ENCODE data around the gene CAMTA1.

The CAMTA1 gene

DNA sequence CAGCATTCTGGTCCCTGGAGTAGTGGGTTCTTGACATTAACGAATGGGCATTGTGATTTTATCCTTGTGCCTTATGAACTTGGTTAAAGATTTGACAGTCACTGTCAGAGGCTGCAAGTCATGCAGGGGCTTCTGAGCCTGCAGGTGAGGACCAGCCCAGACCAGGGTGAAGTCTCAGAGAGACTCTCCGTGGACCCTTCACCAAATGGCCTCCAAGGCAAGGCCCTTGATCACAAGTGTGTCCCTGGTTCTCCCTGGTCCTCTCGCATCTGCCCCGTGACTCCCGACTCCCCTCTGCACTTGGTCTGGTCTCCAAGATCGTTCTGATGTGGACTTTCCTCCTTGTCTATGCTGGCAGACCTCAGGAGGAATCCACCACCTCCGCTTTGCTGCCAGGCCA, 509.4 kb downstream of the CAMTA1 start:
- no peak for DNase-seq (ENCODE audit: low read depth in 3 of 3, low spot score in 1 of 3)

DNA sequence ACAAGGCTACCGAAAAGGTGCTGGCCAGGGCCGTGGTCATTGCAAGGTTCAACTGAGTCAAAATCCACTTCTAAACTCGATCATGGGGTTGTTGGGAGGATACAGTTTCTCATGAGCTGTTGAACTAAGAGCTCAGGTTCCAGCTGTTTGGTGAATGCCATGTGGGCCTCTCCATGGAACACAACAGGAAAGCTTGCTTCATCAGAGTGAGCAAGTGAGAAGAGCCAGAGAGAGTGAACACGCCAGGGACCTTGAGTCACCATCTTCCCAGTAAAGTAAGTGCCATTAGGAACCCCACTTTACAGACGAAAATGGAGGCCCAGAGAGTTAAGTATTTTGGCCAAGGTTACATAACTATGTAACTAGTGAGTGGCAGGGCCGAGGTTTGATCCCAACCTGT, 510.7 kb downstream of the CAMTA1 start:
- no peak for DNase-seq (ENCODE audit: low read depth in 3 of 3, low spot score in 1 of 3)

DNA sequence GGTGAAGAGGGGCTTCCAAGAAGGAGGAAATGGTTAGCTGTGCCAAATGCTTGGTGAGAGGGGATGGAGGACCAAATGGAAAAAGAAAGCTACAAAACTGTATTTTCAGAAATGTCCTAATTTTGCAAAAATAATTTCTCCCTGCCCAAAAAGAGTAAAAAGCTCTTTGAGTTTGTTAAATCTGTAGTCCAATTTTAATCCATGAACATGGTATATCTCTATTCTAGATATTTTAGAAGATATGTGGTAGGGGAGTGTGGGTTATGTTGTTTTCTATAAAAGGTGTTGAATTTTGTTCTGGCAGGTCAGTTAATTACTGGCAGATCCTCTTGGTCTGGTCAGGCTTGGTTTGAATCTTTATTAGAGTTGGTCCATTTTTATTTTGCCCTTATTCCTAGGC, 511.7 kb downstream of the CAMTA1 start:
- no peak for DNase-seq (ENCODE audit: low read depth in 3 of 3, low spot score in 1 of 3)

DNA sequence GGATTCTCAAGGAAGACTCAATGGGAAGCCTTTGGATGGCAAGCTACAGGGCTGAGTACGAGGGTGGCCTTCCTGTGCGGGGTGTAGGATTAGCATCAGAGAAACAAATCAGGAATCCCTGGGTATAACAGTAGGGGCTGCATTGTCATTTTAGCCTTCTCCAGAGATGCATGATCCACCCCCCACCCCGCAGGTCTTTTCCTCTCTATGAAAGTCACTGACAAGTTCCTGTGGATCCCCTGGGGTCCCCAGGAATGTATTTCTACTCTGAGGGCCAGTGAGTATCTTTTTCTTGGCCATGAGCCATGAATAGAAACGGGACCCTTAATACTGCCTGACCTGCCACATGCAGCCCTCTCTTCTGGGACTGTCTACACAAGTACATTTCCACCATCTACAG, 512.9 kb downstream of the CAMTA1 start:
- DNase-seq (ENCODE audit: low read depth in 3 of 3, low spot score in 1 of 3): no peak

DNA sequence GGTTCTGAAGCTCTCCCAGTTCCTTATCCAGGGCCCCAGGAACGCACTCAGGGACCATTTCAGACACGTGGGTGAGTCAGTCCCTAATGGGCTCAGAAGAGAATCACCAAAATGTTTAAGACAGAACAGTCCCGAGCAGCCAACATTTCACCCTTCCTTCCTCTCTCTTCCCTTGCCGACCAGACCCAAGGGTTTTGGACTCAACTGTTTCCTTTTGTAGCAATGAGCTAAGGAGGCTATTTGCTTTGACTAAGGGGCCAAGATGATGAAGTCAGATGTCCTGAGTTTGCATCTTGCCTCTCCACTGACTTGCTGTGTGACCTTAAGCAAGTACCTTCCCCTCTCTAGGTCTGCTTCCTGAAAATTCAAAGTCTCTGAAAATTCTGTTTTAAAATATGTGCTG, 513.5 kb downstream of the CAMTA1 start:
- DNase-seq (ENCODE audit: low read depth in 3 of 3, low spot score in 1 of 3): no peak

DNA sequence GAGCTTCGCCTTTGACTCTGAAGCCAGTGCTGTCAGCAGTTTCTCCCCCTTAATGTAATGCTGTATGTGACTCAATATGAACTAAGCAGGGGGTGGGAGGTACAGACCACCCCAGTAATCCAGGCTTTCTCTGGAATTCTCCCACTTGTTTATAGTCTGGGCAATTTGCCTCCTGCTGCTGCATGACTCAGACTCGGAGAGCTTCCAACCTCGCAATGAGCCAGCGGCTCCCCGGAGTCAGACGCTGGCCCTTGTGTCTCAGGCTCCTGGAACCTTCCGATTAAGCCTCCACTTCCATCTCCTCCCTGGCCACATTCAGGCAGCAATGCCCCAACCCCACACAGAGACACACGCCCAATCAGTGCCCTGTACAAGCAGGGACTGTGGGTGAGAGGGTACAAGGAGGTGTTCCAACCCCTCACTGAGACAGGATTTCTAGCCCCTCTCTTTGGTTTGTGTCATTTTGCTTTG, 514.1 kb downstream of the CAMTA1 start:
- no peak for DNase-seq (ENCODE audit: low read depth in 3 of 3, low spot score in 1 of 3)

DNA sequence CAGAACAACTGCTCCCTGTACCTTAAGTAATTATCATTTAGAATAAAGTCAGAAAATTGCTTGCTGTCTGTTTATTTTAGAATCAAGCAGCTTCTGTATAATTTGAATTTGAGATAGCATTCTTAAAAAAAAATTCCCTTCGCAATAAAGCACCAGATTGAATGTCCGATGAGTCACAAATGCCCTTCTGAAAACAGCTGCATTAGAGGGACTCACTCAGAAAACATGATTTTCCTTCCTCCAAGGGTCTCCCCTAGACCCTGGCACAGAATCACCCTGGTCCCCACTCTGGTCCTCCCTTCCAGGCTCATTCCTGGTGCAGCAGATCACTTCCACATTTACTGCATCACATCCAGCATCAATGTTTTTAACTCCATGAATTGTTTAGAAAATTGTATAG, 514.7 kb downstream of the CAMTA1 start:
- no peak for DNase-seq (ENCODE audit: low read depth in 3 of 3, low spot score in 1 of 3)

DNA sequence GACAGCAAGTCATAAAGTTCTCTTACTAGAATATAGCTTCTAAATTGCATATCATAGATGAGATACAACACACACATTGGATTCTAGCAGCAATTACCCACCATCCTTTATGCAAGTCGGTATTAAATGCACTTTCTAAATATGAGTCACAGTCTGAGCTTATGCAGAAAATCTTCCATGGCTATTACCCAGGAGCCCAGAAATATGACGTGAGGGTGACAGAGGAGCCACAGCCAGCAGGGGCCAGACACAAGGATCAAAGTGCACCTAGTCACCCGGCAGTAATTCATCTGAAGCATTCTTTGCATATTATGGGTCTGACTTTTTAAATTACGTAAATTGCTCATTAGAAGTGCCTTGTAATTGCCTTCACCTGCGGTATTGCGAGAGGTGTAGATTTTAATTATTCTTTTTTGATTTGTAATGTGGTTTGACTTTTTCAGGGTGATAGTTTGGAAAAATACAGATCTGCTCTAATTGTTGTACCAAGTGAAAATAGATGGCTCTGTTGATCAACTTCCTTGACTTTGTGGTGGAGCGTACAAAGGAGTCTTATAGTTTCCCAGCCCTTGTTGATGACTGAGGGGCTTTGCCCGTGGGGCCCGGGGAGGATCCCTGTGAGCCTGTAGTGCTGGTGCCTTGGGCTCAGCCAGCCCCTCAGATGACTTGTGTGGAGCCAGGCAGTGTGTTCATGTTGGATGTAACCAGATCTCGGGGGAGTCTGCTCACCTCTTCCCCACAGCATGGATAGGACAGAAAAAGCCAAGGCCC, 515.8 kb downstream of the CAMTA1 start:
- DNase-seq (ENCODE audit: low read depth in 3 of 3, low spot score in 1 of 3): no peak

DNA sequence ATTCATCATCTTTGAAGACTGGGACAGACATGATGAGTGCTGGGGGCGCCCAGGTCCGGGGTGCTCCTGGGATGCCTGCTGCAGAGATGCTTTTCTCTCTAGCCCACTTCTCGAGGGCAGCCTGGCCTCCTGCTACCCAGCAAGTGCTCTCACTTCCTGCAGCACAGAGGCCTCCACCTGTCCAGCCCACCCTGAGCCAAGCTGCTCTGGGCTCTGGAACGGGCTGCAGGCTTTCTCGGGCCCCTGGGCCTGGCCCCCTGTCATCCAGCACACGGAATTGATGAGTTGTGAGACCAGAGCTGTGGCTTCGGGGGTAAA, 516.4 kb downstream of the CAMTA1 start:
- DNase-seq (ENCODE audit: low read depth in 3 of 3, low spot score in 1 of 3): no peak

DNA sequence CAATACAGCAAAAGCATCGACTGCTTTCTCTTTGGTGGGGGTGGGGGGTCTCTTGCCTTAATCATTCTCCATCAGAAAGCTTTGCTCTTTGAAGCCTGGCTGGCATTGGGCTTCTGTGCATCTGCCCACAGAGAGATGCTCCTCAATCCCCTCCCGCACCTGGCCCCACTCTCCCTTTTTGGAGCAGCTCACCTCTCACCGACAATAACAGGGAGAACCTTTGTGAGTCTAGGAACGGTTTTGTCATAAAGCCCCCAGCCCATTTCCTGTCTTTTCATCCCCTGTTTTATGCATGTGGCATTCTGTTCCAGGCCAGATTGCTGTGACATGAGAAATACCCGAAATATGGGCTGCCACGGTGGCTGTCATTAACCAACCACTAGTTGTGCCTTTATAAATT, 516.9 kb downstream of the CAMTA1 start:
- no peak for DNase-seq (ENCODE audit: low read depth in 3 of 3, low spot score in 1 of 3)

DNA sequence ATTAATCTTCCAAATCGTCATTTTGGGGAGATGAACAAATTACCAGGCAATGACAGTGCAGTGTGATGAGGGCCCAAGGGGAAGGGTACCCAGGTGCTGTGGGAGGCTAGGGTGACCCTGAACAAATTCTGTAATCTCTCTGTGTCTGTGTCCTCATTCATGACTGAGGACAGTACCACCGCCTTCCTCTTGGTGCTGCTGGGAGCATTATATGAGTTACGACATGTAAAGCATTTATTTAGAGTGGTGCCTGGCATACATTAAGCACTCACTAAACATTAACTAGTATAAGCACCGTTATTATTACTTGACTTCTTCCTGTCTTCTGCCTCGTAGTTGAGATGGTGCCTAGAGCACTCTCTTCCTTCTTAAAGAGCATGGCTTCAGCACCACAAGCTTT, 517.6 kb downstream of the CAMTA1 start:
- DNase-seq (ENCODE audit: low read depth in 3 of 3, low spot score in 1 of 3): no peak

DNA sequence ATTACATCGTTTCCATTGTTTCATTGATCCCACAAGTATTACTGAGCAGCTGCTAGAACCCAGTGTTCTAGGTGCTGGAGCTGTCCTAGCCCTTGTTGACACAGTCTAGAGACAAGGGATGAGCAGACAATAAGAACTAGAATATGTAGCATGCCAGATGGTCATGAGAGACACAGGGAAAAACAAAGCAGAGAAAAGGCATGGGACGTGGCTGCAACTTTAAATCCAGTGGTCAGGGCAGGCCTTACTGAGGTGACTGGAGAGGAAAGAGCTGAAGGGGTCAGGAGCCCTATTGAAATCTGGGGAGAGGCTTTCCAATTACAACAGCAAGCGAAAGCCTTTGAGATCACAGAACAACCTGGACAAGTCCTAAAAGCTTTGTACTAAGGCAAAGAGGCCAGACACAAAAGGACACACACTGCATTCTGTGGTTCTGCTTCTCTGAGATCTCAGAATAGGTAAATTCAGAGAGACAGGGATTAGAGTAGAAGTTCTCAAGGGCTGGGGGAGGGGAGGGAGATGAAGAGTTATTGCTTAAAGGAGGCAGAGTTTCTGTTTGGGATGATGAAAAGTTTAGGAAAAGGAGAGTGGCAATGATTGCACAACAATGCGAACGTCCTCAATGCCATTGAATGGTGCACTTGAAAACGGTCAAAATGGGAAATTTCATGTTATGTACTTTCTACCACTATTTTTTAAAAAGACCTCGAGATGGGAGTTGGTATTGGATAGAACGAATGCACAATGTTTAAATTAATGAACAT, 518.5 kb downstream of the CAMTA1 start:
- no peak for DNase-seq (ENCODE audit: low read depth in 3 of 3, low spot score in 1 of 3)

DNA sequence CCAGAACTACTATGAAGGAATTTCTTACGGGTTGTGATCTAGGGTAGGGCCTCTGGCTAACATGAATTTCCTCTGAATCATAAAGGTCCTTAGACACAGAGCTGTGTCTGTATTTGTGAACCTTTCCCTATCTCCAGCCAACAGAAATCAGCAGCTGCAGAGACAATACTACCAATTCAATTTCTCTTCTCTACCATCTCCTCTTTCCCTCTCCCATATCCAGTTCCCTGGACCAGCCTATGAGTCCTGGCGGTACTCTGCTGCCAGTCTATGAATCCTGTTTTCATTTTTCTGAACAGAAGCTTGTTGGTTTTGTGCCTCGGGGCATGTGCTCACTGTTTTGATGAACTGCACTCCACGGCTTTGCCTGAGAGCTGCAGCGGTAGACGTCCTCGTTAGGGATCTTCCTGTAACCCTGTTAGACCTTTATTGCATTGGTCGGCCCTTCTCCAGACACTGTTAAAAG, 527.9 kb downstream of the CAMTA1 start:
- DNase-seq (ENCODE audit: low read depth in 3 of 3, low spot score in 1 of 3): no peak

DNA sequence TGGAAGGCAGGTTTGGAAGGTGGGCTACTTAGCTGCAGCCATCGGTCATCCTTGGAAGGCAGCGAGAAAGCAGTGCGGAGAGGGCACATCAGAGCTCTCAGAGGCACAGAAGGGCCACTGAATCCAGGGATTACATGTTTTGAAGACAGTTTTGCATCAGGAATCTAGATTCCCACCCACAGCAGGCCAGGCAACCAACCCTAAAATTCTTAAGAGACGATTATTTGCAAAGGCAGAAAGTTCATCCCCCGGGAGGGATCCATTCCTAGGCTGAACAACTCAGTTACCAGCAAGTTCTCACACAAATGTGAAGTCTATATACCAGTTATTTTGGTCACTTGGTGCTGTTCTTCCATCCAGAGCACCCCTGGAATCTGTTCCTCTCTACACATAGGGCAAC, 528.6 kb downstream of the CAMTA1 start:
- no peak for DNase-seq (ENCODE audit: low read depth in 3 of 3, low spot score in 1 of 3)

DNA sequence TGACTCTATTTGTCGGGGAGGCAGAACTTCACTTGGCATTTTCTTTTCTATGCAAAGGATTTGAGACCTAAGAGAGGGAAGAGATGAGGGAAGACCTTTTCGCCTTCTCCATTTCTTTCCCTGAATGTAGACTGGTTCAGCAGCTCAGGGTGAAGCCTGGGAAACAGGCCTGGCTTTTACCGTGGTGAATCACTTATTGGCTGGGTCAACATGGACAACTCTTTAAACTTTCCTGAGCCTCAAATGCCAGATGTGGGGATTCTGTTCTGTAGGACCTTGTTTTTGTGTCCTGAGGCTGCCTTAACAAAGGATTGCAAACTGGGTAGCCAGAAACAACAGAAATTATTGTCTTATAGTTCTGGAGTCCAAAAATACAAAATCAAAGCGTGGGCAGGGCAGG, 530.1 kb downstream of the CAMTA1 start:
- no peak for DNase-seq (ENCODE audit: low read depth in 3 of 3, low spot score in 1 of 3)

DNA sequence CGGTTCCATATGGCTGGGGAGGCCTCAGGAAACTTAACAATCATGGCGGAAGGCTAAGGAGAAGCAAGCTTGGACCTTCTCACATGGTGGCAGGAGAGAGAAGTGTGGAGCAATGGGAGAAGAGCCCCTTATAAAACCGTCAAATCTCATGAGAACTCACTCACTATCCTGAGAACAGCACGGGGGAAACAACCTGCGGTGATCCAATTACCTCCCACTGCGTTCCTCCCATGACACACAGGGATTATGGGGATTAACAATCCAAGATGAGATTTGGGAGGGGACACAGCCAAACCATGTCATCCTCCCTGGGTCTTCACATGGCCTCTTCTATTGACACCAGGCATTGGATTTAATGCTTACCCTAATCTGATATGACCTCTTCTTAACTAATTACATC, 530.7 kb downstream of the CAMTA1 start:
- no peak for DNase-seq (ENCODE audit: low read depth in 3 of 3, low spot score in 1 of 3)

DNA sequence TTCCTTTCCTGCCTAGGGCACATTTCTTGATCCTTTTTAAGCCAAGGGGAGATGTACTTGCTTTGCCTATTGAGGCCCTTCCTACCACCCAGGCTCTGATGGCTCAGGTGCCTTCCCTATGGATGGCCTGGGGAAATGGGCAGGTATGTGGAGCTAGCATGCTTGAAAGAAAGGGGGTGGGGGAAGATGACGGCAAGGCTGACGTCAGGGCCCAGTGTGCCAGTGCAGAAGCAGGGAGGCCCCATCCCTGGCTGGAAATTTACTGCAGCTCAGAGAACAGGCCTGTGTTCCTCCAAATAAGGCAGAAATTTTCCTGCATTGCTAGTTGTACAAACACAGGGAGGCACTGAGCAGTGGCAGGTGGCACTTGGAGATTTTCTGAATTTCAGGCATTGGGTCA, 532.6 kb downstream of the CAMTA1 start:
- no peak for DNase-seq (ENCODE audit: low read depth in 3 of 3, low spot score in 1 of 3)

DNA sequence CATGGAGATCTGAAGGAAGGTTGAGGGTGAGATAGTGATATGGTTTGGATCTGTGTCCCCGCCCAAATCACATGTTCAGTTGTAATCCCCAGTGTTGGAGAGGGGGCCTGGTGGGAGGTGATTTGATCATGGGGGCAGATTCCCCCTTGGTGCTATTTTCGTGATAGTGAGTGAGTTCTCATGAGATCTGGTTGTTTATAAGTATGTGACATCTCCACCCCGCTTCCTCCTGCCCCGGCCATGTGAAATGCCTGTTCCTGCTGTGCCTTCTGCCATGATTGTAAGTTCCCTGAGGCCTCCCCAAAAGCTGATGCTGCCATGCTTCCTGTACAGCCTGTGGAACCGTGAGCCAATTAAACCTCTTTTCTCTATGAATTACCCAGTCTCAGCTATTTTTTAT, 533.9 kb downstream of the CAMTA1 start:
- no peak for DNase-seq (ENCODE audit: low read depth in 3 of 3, low spot score in 1 of 3)

DNA sequence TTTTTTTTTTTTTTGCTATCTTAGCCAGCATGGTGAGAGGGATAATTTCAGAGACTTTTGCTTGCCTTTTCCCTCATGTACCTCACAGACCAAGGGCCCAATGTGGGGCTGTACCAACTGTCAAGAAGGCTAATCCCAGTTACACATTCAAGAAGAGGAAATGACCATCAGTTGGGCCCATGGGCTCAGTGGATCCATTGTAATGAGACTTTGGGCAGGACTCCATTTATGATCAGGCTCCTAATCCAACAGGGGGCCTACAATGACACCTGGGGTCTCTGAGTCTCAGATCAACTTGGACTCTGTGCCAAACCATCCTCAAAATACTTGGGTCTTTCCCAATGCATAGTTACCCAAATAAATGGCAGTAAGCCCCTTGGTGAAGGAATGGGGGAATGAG, 535.4 kb downstream of the CAMTA1 start:
- no peak for DNase-seq (ENCODE audit: low read depth in 3 of 3, low spot score in 1 of 3)

DNA sequence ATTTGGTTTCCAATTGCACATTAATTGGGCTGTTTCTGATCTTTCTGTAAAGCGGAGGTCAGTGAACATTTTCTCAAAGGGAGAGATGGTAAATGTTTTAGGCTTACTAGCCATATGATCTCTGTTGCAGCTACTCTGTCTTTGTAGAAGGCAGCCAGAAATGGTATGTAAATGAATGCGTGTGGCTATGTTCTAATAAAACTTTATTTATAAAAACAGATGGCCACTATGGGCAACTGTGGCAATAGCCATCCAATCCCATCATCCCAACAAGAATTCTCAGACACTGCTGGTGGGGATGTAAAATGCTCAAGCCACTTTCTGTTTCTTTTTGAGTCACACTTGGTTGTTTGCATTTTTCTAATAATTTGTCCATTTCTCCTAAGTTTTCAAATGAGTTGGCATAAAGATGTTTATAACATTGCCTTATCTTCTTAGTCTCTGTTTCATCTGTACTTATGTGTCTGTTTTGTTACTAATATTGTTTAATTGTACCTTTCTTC, 537.1 kb downstream of the CAMTA1 start:
- no peak for DNase-seq (ENCODE audit: low read depth in 3 of 3, low spot score in 1 of 3)

DNA sequence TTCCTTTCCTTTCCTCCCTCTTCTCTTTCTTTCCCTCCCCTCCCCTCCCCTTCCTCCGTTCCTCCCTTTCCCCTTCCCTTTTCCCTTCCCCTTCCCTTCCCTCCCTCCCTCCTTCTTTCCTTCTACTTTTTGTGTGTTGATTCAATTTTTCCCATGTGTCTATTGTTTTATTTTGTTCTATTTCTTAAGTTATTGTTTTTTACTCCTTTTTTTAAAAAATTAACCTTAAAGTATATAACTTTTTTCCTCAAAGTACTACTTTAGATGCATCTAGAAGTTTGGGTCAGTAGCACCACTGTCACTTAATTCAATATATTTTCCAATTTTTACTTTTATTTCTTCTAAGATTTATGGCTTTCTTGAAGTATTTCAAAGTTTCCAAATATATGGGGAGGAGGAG, 537.7 kb downstream of the CAMTA1 start:
- DNase-seq (ENCODE audit: low read depth in 3 of 3, low spot score in 1 of 3): no peak

DNA sequence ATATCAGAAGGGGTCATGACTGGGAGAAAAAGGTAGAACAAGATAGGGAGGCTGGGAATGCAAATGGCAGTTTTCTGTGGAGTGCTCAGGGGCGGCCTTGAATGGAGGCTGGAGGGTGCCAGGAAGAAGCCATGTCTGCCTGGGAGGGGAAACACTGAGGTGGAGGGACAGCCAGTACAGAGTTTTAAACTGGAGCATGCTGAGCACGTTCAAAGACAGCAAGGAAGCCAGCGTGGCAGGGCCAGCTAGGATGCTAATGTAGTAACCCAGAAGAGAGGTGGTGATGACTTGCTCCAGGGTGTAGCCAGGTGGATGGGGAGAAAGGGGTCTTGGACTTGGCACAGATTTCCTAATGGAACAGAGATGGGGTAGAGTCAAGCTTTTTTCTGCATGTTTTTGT, 540.0 kb downstream of the CAMTA1 start:
- no peak for DNase-seq (ENCODE audit: low read depth in 3 of 3, low spot score in 1 of 3)

DNA sequence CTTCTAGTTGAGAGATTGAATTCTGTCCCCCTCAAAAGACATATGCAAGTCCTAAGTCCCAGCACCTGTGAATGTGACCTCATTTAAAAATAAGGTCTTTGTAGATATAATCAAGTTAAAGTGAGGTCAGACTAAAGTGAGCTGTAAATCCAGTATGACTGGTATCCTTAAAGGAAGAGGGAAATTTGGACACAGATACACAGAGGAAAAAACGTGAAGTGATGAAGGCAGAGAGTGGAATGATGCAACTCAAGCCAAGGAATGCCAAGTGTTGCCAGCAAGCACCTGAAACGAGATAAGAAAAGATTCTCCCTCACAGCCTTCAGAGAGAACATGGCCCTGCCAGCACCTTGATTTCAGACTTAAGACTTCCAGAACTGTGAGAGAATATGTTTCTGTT, 541.1 kb downstream of the CAMTA1 start:
- DNase-seq (ENCODE audit: low read depth in 3 of 3, low spot score in 1 of 3): no peak

All from stimulated activated CD4-positive, alpha-beta T cell treated with anti-CD3 and anti-CD28 coated beads, TNF-alpha, amount 100 ng/mL, for 1 hour (primary cell).